ENCODE data around the gene RBM47.
"Not testable (repeated sequence)": the region's sequence is repeated elsewhere in the genome, so short reads cannot be mapped to it uniquely, and the experiment has no call there.

Gene RBM47

DNA sequence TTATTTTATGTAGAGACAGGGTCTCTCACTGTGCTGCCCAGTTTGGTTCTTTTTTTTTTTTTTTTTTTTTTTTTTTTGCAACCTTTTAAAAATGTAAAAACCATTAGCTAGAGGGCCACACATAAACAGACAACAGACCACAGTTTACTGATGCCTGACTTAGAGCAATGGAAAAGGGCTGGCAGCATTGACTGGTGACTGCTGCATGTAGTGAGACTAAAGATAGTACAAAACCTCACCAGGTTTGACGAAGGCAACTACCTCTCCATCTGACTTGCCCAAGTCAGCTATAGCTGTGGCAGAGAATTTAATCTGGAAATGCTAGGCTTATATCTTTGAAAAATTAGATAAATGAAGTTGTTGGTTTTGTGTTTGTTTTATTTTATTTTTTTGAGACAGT is 102.9 kb downstream of the RBM47 start:
- no peak for DNase-seq (ENCODE audit: low spot score)

- DNase-seq (ENCODE audit: low spot score): no peak
These were observed 103.7 kb downstream of the RBM47 start for GRCh38 chr4:40525752-40526598.

DNA sequence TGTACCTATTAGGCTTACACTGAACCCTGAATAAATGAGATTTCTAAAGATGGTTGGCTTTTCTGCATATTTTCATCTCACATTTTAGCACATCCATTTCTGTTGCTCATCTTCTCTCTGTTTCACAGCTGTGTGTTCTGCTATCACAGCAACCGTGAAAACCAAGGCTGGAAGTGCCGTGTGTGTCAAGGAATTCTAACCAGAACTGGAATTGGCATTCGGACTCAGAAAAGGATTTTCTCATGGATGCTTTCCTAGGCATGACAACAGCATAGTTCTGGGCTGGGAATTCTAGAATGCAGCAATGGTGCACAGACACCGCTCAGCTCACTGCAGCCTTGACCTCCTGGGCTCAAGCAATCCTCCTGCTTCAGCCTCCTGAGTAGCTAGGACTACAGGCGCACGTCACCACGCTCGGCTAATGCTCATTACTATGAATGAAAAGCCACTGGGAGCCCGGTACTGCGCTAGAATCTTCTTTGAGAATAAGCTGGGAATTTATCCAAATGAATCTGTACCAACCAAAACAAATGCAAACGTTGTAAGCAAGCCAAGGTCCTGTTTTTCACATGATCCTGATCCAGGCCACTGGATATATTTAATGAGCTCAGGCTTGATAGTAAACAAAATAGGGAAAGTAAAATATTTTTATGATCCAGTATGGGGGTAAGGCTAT is 105.2 kb downstream of the RBM47 start:
- no peak for DNase-seq (ENCODE audit: low spot score)

DNA sequence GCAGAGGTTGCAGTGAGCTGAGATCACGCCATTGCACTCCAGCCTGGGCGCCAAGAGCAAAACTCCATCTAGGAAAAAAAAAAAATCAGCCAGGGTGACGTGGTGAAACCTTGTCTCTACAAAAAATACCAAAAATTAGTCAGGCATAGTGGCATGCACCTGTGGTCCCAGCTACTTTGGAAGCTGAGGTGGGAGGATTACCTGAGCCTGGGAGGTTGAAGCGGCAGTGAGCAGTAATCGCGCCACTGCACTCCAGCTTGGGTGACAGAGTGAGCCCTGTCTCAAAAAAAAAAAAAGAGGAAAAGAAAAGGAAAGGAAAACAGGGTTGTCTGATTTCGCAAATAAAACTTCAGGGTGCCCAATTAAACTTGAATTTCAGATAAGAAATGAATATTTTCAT is 106.1 kb downstream of the RBM47 start:
- no peak for DNase-seq (ENCODE audit: low spot score)

GRCh38 chr4:40521957-40522356 is 107.7 kb downstream of the RBM47 start:
- no peak for DNase-seq (ENCODE audit: low spot score)

DNA sequence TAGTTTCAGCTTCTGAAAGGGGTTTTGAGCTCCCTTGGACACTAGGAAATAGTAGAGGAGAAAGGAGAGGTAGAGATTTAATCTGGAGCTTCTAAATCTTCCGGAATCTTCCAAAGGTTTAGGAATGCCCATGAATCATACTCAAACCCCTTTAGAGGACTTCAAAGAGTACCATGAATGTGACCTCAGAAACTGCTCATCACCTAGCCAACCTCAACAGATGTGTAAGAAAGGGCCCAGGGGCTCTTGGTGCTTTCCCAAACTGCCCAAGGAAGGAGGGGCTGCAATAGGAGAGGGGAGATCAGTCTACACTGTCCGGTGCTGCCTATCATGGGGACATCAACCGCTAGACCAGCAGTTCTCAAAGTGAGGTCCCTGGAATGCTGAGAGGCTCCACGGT is 109.1 kb downstream of the RBM47 start:
- DNase-seq (ENCODE audit: low spot score): no peak

GRCh38 chr4:40517081-40517480 is 112.6 kb downstream of the RBM47 start:
- not testable (repeated sequence) for DNase-seq (ENCODE audit: low spot score)

- DNase-seq (ENCODE audit: low spot score): no peak
These were observed 113.0 kb downstream of the RBM47 start for GRCh38 chr4:40516651-40517050.

GRCh38 chr4:40515398-40516293 is 114.0 kb downstream of the RBM47 start:
- no peak for DNase-seq (ENCODE audit: low spot score)

- DNase-seq (ENCODE audit: low spot score): no peak
These were observed 114.6 kb downstream of the RBM47 start for GRCh38 chr4:40515037-40515397.

DNA sequence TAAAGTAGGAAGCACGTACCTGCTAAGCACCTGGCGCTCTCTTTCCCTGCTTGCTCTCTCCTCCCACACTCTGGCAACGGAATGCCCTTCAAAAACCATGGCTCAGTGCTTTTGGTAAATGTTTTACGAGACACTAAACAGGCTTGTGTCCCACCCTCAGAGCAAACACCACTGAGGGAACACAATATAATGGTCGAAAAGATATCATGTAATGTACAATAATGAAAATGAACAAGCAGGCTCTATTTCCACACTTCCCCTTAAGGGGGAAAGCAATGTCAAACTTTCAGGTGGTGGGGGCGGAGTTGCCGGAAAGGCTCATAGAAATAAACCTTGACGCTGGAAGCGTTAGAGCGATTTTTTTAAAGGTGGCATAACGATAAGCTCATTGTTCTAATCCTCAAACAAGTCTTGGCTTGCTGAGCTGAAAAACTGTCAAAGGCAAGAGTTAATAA is 115.1 kb downstream of the RBM47 start:
- no peak for DNase-seq (ENCODE audit: low spot score)

GRCh38 chr4:40511036-40511614 is 118.5 kb downstream of the RBM47 start:
- no peak for DNase-seq (ENCODE audit: low spot score)

DNA sequence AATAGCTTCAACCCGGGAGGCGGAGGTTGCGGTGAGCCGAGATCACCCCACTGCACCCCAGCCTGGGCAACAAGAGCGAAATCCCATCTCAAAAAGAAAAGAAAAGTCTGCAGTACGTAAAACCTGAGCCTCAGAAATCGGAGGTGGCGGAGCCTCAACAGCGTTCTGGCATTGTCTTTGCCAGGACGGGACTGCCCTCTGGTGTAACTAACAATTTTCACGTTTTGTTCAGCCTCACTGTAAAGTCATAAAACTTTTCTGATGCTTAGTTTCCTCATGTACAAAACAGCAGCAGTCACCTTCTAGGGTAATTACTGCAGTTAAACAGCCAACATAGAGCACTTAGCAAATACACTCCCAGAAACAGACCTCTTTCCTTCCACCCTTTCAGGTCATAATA is 121.7 kb downstream of the RBM47 start:
- DNase-seq (ENCODE audit: low spot score): no peak

- DNase-seq (ENCODE audit: low spot score): no peak
These were observed 123.2 kb downstream of the RBM47 start for GRCh38 chr4:40506492-40506891.

GRCh38 chr4:40506066-40506465 is 123.6 kb downstream of the RBM47 start:
- no peak for DNase-seq (ENCODE audit: low spot score)

DNA sequence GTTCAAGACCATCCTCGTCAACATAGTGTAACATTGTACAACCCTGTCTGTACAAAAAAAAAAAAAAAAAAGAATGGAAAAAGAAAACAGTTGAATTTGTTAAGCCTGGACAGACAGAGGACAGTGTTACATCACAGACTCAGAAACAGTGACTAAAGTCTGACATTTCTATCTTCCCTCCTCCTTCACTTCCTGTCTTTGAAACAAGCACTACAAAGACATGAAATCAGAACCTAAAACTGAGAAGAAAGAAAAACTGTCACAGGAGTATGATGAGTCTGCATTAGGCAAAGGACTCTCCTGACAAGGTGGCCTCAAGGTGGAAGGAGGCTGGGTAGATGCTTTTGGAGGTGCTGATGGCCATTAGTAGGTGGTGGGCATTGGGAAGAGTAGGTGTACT is 126.7 kb downstream of the RBM47 start:
- no peak for DNase-seq (ENCODE audit: low spot score)

DNA sequence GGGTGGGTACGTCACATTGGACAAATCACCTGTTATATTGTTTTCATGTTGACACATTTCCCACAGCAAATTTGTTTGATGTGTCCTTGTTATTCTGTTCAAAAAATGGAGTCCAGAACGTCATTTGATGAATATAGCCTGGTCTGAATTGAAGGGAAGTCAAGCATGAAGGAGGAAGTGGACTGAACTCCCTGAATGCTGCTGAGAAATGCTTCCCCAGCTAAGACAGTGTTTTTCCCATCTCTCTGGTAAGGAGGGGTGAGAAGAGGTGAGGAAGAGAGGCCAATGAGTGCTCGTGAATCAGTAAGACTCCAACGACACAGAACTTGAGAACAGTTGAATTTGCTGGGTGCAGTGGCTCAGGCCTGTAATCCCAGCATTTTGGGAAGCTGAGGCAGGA is 127.4 kb downstream of the RBM47 start:
- DNase-seq (ENCODE audit: low spot score): no peak

DNA sequence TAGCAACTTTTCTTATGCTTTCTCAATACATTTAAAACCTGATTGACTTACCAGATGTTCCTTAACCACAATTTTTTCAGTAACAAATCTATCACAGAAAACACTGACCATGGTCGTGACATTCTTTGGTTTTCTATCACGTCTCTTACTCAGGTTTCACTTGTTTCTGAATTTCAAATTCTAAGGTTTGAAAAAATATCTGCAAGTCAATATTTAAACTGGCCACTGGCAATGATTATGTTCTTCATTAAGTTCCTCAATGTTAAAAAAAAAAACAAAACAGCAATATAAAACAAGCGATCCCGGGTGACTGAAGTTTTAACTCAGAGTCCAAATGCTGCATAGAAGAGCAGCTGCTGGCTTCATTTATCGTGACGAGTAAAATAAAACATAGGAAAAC is 128.9 kb downstream of the RBM47 start:
- DNase-seq (ENCODE audit: low spot score): no peak

DNA sequence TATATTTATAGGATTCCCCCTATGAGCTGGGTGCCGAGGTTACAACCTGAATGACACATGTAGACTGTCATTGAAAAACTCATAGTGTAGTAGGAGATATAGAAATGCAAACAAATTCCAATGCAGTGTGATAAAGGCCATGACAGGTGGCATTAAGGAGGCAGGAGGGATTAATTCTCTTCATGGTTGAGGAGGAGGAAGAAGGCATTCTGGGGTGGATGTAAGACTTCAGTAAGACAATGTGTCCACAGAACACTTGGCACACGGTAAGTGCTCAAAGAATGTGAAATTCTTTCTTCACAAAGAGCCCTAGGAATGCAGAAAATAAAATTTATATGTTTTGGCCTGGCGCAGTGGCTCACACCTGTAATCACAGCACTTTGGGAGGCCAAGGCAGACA is 136.5 kb downstream of the RBM47 start:
- no peak for DNase-seq (ENCODE audit: low spot score)

DNA sequence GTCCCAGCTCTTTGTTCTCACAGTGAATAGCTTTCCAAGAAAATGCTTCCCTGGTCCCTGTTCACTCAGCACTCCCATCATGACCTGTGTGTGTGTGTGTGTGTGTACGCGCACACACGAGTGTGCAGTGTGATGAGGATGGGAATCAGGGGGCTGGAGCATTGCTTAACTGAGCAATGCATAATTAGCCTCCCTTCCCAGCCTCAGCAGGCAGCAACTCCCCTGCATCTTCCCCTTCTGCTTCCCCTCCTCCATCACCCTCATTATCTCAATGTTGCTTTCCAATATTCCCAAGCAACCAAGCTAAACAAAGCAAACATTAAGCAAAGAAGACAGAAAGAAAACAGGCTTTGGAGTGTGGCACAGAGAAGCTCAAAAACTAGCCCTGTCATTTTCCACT is 137.0 kb downstream of the RBM47 start:
- no peak for DNase-seq (ENCODE audit: low spot score)

DNA sequence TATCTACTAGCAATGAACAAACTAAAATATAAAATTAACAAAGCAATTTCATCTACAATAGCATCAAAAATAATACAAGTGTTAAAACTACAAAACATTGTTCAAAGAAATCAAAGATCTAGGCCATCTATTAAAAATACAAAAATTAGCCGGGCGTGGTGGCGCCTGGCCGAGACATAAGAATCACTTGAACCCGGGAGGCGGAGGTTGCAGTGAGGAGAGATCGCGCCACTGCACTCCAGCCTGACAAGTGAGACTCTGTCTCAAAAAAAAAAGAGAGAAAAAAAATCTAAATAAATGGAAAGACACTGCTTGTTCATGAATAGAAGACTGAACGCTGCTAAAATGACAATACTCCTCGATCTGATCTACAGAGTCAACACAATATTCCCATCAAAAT is 139.2 kb downstream of the RBM47 start:
- no peak for DNase-seq (ENCODE audit: low spot score)

GRCh38 chr4:40489961-40490360 is 139.7 kb downstream of the RBM47 start:
- no peak for DNase-seq (ENCODE audit: low spot score)

Data from putamen (tissue), 1 donor.